Endodermal cell (in vitro differentiated cells): Measurements from ENCODE around the gene NKPD1. TPM values are rescaled to one million over a fixed set of nuclear protein-coding genes. Genes with fewer than 3 reads are reported as not detected.
A peak's percentile ranks its signal among the peaks of the same experiment; 100 is the strongest.

Source experiments
- DNase-seq: peaks from one replicate; pipeline ENCODE4 v3.0.0-alpha.2; 2017
- H3K27ac ChIP-seq: 2 replicates; pipeline ENCODE4 v1.5.1; 2013; ENCODE audit warnings: mild to moderate bottlenecking, low read depth, low read length, moderate library complexity
- H3K27me3 ChIP-seq: 2 replicates; pipeline ENCODE4 v1.6.1; 2013; ENCODE audit warnings: mild to moderate bottlenecking, low read length, moderate library complexity; ENCODE audit not compliant: insufficient read depth, control insufficient read depth, poor library complexity, severe bottlenecking
- H3K36me3 ChIP-seq: 2 replicates; pipeline ENCODE4 v1.7.0; 2013; ENCODE audit warnings: mild to moderate bottlenecking, low read length, moderate library complexity; ENCODE audit not compliant: control insufficient read depth, insufficient read depth
- H3K4me1 ChIP-seq: one replicate; pipeline ENCODE4 v1.7.0; 2013; ENCODE audit warnings: low read length; ENCODE audit not compliant: control insufficient read depth, insufficient read depth
- H3K4me3 ChIP-seq: 2 replicates; pipeline ENCODE4 v1.5.1; 2013; ENCODE audit warnings: mild to moderate bottlenecking, low read length, moderate library complexity
- H3K9ac ChIP-seq: 2 replicates; pipeline ENCODE4 v1.6.1; 2013; ENCODE audit warnings: mild to moderate bottlenecking, low read length, moderate library complexity; ENCODE audit not compliant: poor library complexity, severe bottlenecking; ENCODE audit errors: extremely low read depth
- H3K9me3 ChIP-seq: 2 replicates; pipeline ENCODE4 v1.6.1; 2013; ENCODE audit warnings: mild to moderate bottlenecking, low read length, moderate library complexity; ENCODE audit not compliant: control insufficient read depth
- H3K27ac Mint-ChIP-seq: 2 replicates; pipeline ENCODE4 v1.8.0; 2020; ENCODE audit warnings: mixed read lengths
- H3K27me3 Mint-ChIP-seq: 2 replicates; pipeline ENCODE4 v1.8.0; 2021; ENCODE audit warnings: mild to moderate bottlenecking, mixed read lengths; ENCODE audit not compliant: insufficient read depth
- H3K36me3 Mint-ChIP-seq: 2 replicates; pipeline ENCODE4 v1.8.0; 2020; ENCODE audit warnings: low read depth, mixed read lengths
- H3K4me1 Mint-ChIP-seq: 2 replicates; pipeline ENCODE4 v1.8.0; 2020; ENCODE audit warnings: mixed read lengths
- H3K4me3 Mint-ChIP-seq: 2 replicates; pipeline ENCODE4 v1.8.0; 2020; ENCODE audit warnings: mild to moderate bottlenecking, moderate library complexity, mixed read lengths
- H3K9me3 Mint-ChIP-seq: 2 replicates; pipeline ENCODE4 v1.8.0; 2020; ENCODE audit warnings: mild to moderate bottlenecking, mixed read lengths
- WGBS, 2 experiments: methylation state at CpG; one replicate each; pipeline versions ENCODE4 v1.1.5 to v1.1.7; 2013; ENCODE audit warnings: missing lambda C conversion rate in 2 of 2, mixed read lengths in 1 of 2; ENCODE audit not compliant: insufficient coverage in 1 of 2, insufficient read length in 1 of 2; 5-methylcytosine and 5-hydroxymethylcytosine counted together
- total RNA-seq, 2 donors: library from RNA; stranded (reverse); fragmentation: NEBNext Ultra II Directional in 1 of 2; extraction: Animal tissue kit (Norgen Biotek cat#: 25700) in 1 of 2; gene quantifications; 2 replicates in 1 of 2; 3 replicates in 1 of 2; pipeline ENCODE4 v1.2.1, GENCODE V29; 2021
- TF ChIP-seq, protein P1 (sequence below): fragments of 200-600 bp; sonication (generic); conservative IDR thresholded peaks from 2 replicates; pipeline ENCODE4 v1.5.0; 2021; ENCODE audit warnings: antibody characterized with exemption, mild to moderate bottlenecking

NKPD1 gene
- total RNA-seq, 2 donors from 2014 or later = 0.15 to 0.22 TPM

DNA sequence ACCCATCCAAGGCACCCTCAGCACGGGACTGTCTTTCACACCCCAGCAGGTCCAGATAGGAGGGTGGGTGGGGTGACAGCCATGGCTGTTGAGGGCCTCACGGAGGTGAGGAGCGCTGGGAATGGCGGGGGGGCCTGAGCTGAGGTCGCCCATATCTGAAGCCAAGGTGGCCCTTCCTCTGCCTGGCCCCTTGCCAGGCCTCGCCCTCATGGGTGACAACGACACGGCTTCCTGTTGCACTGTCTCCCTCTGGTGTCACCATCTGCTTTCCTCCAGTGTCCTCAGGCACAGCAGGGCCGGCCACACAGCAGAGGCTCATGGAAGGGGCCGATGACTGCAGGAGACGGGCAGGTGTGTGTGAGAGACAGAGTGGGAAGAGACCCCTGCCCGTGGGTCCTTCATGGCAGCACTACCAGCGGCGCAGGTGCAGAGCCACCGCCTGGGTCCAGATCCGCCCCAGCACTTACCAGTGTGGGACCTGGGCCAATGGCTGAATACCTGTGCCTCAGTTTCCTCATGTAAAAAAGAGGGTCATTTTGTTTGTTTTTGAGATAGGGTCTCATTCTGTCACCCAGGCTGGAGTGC is 8.1 kb upstream of the NKPD1 start:
- no peaks in the 10 kb centered on the region for H3K27me3 Mint-ChIP-seq

DNA sequence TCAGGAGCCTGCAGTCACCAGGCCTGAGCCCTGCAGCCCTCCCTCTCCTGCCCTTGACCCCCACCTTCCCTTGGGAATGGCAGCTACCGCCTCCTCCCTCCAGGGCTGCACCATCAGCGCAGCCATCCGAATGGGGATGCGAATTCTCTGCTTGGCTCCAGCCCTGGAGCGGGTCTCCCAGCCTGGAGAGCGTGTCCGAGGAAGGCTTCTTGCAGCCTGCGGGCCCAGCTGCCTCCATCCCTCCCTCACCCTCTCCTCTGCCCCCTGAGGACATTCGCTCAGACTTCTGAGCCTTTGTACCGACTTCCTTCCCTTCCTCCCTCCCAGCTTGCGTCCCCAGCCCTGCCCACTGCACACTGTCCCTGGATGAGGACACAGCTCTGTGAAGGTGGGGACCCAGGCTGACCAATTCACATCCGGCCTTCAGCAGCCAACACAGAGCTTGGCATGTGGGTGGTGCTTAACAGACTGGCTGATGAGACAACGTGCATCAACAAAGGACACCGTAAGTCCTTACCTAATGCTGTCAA is 6.0 kb upstream of the NKPD1 start:
- H3K27me3 Mint-ChIP-seq = no peaks in the 10 kb centered on the region
- H3K36me3 ChIP-seq = no peaks in the 10 kb centered on the region
- H3K9me3 Mint-ChIP-seq = no peaks in the 10 kb centered on the region
- peak; percentile 64 for DNase-seq
- peaks cover 5% of the 10 kb centered on the region for H3K4me1 ChIP-seq
- no peak overlapping the region for H3K9ac ChIP-seq
- TF ChIP-seq, protein P1, sequence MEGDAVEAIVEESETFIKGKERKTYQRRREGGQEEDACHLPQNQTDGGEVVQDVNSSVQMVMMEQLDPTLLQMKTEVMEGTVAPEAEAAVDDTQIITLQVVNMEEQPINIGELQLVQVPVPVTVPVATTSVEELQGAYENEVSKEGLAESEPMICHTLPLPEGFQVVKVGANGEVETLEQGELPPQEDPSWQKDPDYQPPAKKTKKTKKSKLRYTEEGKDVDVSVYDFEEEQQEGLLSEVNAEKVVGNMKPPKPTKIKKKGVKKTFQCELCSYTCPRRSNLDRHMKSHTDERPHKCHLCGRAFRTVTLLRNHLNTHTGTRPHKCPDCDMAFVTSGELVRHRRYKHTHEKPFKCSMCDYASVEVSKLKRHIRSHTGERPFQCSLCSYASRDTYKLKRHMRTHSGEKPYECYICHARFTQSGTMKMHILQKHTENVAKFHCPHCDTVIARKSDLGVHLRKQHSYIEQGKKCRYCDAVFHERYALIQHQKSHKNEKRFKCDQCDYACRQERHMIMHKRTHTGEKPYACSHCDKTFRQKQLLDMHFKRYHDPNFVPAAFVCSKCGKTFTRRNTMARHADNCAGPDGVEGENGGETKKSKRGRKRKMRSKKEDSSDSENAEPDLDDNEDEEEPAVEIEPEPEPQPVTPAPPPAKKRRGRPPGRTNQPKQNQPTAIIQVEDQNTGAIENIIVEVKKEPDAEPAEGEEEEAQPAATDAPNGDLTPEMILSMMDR = no peak
- H3K27me3 ChIP-seq = no peaks in the 10 kb centered on the region
- no peaks in the 10 kb centered on the region for H3K36me3 Mint-ChIP-seq
- H3K27ac ChIP-seq = peak overlapping the region; percentile 66
- 68 to 72% methylated on average over 7 to 14 of the region's 14 CpGs for WGBS, 2 experiments
- no peak overlapping the region for H3K4me3 Mint-ChIP-seq
- H3K4me3 ChIP-seq = no peak overlapping the region
- peaks cover 8% of the 10 kb centered on the region for H3K4me1 Mint-ChIP-seq
- no peaks in the 10 kb centered on the region for H3K9me3 ChIP-seq
- H3K27ac Mint-ChIP-seq = peak overlapping the region; percentile 72

More for the DNA sequence above, 8.1 kb upstream of the NKPD1 start:
- Mint-ChIP-seq H3K9me3 (no peaks in the 10 kb centered on the region), H3K4me1 (peaks cover 8% of the 10 kb centered on the region), H3K36me3 (no peaks in the 10 kb centered on the region), H3K4me3 (no peak overlapping the region), H3K27ac (no peak overlapping the region)
- no peak overlapping the region for H3K4me3 ChIP-seq
- H3K27ac ChIP-seq = no peak overlapping the region
- no peaks in the 10 kb centered on the region for H3K36me3 ChIP-seq
- no peaks in the 10 kb centered on the region for H3K27me3 ChIP-seq
- H3K9ac ChIP-seq = no peak overlapping the region
- no peak for DNase-seq
- TF ChIP-seq, protein P1 = no peak
- WGBS, 2 experiments = 95% methylated on average over 12 to 16 of the region's 16 CpGs
- no peaks in the 10 kb centered on the region for H3K9me3 ChIP-seq
- H3K4me1 ChIP-seq = peaks cover 5% of the 10 kb centered on the region

DNA sequence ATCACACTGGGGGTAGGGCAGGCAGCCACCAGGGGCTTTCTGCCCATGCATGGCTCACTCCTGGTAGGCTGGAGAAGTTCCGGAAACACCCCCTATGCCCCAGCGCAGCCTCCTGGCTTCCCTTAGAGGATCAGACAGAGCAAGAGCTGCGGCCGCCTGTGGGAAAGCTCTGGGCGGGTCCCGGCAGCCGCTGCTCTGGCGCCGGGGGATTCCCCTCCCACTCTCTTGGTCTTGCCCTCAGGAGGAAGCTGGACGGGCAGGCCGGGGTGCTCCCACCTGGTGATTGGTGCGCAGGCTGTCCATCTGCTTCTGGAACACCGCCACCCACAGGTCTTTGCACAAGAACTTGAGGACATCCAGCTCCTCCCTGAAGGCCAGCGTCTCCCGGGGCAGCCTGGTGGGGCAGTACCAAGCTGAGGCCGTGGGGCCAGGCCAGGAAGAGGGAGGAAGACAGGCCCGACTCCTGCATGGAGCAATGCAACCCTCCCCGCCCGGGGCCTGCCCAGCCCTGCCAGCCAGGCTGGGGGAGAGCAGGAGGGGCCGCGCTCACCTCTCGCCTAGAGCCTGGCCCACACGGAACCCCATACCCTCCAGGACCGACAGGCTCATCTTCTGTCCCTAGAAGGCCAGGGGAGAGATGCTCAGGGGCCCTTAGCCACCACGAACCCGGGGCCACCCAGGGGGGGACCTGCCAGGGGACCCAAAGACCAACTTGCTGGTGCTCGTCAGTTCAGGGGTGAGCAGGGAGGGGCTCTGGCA is 4.0 kb upstream of the NKPD1 start:
- peaks cover 7% of the 10 kb centered on the region for H3K27me3 Mint-ChIP-seq
- Histone ChIP-seq H3K36me3 (no peaks in the 10 kb centered on the region), H3K27ac (no peak overlapping the region), H3K4me1 (no peaks in the 10 kb centered on the region), H3K9ac (no peak overlapping the region), H3K9me3 (no peaks in the 10 kb centered on the region), H3K4me3 (no peak overlapping the region), H3K27me3 (no peaks in the 10 kb centered on the region)
- WGBS, 2 experiments = 68 to 73% methylated on average over 18 to 27 of the region's 27 CpGs
- peak; percentile 96 for DNase-seq
- no peak overlapping the region for H3K27ac Mint-ChIP-seq
- no peaks in the 10 kb centered on the region for H3K9me3 Mint-ChIP-seq
- peaks cover 2% of the 10 kb centered on the region for H3K4me1 Mint-ChIP-seq
- TF ChIP-seq, protein P1 = peak; percentile 39
- H3K36me3 Mint-ChIP-seq = no peaks in the 10 kb centered on the region
- no peak overlapping the region for H3K4me3 Mint-ChIP-seq
